HCT116 (cell line): ENCODE measurements around the gene TJP2. TPM values are rescaled to one million over a fixed set of nuclear protein-coding genes. Genes with fewer than 3 reads are reported as not detected.

Experiments used
- ATAC-seq: fragments of 200-7000 bp; cut with Tn5 transposase; 2 replicates; pipeline ENCODE4 v1.9.1; 2020; ENCODE audit warnings: mild to moderate bottlenecking, moderate library complexity
- BruUV-seq: library from RNA; stranded (reverse); fragments of 400-500 nt; replicated peaks from 2 replicates; lab custom pipeline; 2021; lab: Mats Ljungman, UMichigan
- CTCF ChIA-PET: fragments of 300-600 bp; sonication (Branson Sonifier 250); formaldehyde crosslinking; loops from one replicate; lab custom pipeline; 2021; ENCODE audit warnings: antibody characterized with exemption; lab: Charles Lee
- POLR2A ChIA-PET: fragments of 300-600, 350-600 bp; sonication (Branson Sonifier 250); formaldehyde crosslinking; loops from one replicate; lab custom pipeline; 2021; ENCODE audit warnings: antibody characterized with exemption; lab: Charles Lee
- RAD21 ChIA-PET, 2 experiments: fragments of 300-600 bp; sonication (Branson Sonifier 250); formaldehyde crosslinking; loops; one replicate each; lab custom pipeline; 2023; ENCODE audit warnings: low total read pairs in 2 of 2; ENCODE audit not compliant: uncharacterized antibody in 2 of 2, unreplicated experiment in 2 of 2, low non-redundant PET in 1 of 2; lab: Charles Lee
- DNase-seq: peaks from one replicate; pipeline ENCODE4 v3.0.0-alpha.2; 2010; ENCODE audit warnings: low read depth, low spot score
- H2AFZ ChIP-seq: fragments of 200-600 bp; shearing (Covaris generic), sonication (generic); 2 replicates; pipeline ENCODE4 v1.6.1; 2017; ENCODE audit warnings: low read depth, mixed run types, mixed read lengths, antibody characterized with exemption, low read length; ENCODE audit not compliant: poor library complexity, severe bottlenecking
- H3K27ac ChIP-seq: 2 replicates; pipeline ENCODE4 v1.5.1; 2012; ENCODE audit warnings: low read depth, low read length
- H3K27me3 ChIP-seq: fragments of 200-600 bp; sonication (generic); 2 replicates; pipeline ENCODE4 v1.6.1; 2016; ENCODE audit warnings: mixed run types, low read length, mixed read lengths; ENCODE audit not compliant: insufficient read depth
- H3K36me3 ChIP-seq, 2 experiments: fragments of 200-500 bp in 1 of 2; fragments of 200-600 bp in 1 of 2; sonication (Bioruptor generic) in 1 of 2; sonication (generic) in 1 of 2; 2 replicates each; pipeline versions ENCODE4 v1.5.1 to v1.6.1; 2014 to 2016; ENCODE audit warnings: low read length in 2 of 2, inconsistent platforms in 1 of 2, mixed read lengths in 1 of 2, mixed run types in 1 of 2; ENCODE audit not compliant: insufficient read depth in 2 of 2, control insufficient read depth in 1 of 2
- H3K4me1 ChIP-seq, 2 experiments: fragments of 200-600 bp in 1 of 2; sonication (generic) in 1 of 2; 2 replicates each; pipeline versions ENCODE4 v1.5.1 to v1.6.1; 2012 to 2017; ENCODE audit warnings: low read length in 2 of 2, inconsistent platforms in 1 of 2, mild to moderate bottlenecking in 1 of 2, mixed read lengths in 1 of 2, mixed run types in 1 of 2, moderate library complexity in 1 of 2; ENCODE audit not compliant: insufficient read depth in 2 of 2, control insufficient read depth in 1 of 2
- H3K4me2 ChIP-seq: fragments of 200-600 bp; sonication (generic); 2 replicates; pipeline ENCODE4 v1.6.1; 2017; ENCODE audit warnings: mixed run types, low read length, mixed read lengths
- H3K4me3 ChIP-seq, 2 experiments: fragments of 200-600 bp in 1 of 2; sonication (generic) in 1 of 2; replicated peaks in 1 of 2; 2 replicates each; pipeline ENCODE4 v1.5.1; 2011 to 2016; ENCODE audit warnings: low read length in 2 of 2, control low read depth in 1 of 2, low read depth in 1 of 2, mild to moderate bottlenecking in 1 of 2, mixed read lengths in 1 of 2, mixed run types in 1 of 2
- H3K79me2 ChIP-seq: fragments of 200-600 bp; sonication (generic); 2 replicates; pipeline ENCODE4 v1.6.1; 2017; ENCODE audit warnings: mild to moderate bottlenecking, mixed run types, low read length, moderate library complexity, mixed read lengths; ENCODE audit not compliant: insufficient read depth
- H3K9ac ChIP-seq: fragments of 200-600 bp; sonication (generic); 2 replicates; pipeline ENCODE4 v1.6.1; 2016; ENCODE audit warnings: low read length, mixed read lengths
- H3K9me2 ChIP-seq: fragments of 200-600 bp; sonication (generic), shearing (Covaris generic); 2 replicates; pipeline ENCODE4 v1.6.1; 2017; ENCODE audit warnings: mixed run types, mild to moderate bottlenecking, moderate library complexity; ENCODE audit not compliant: insufficient read depth
- H3K9me3 ChIP-seq, 2 experiments: fragments of 200-500 bp in 1 of 2; fragments of 200-600 bp in 1 of 2; sonication (Bioruptor generic) in 1 of 2; sonication (generic) in 1 of 2; 2 replicates each; pipeline ENCODE4 v1.6.1; 2014 to 2017; ENCODE audit warnings: low read length in 2 of 2, mixed read lengths in 2 of 2, inconsistent platforms in 1 of 2, low read depth in 1 of 2, mild to moderate bottlenecking in 1 of 2, mixed run types in 1 of 2, moderate library complexity in 1 of 2; ENCODE audit not compliant: control insufficient read depth in 1 of 2, insufficient read depth in 1 of 2
- H4K20me1 ChIP-seq: fragments of 200-600 bp; sonication (generic), shearing (Covaris generic); 2 replicates; pipeline ENCODE4 v1.6.1; 2017; ENCODE audit warnings: mixed run types, mild to moderate bottlenecking, moderate library complexity; ENCODE audit not compliant: insufficient read depth
- ATF3 ChIP-seq: IDR thresholded peaks from 2 replicates; pipeline ENCODE4 v1.6.1; 2012
- CBX3 ChIP-seq: IDR thresholded peaks from 2 replicates; pipeline ENCODE4 v1.6.1; 2012; ENCODE audit warnings: low read depth
- CEBPB ChIP-seq: IDR thresholded peaks from 2 replicates; pipeline ENCODE4 v1.6.1; 2012; ENCODE audit warnings: low read depth
- CTCF ChIP-seq, 3 experiments: fragments of 200-600 bp in 1 of 3; sonication (generic) in 1 of 3; IDR thresholded peaks in 2 of 3; conservative IDR thresholded peaks in 1 of 3; 2 replicates each; pipeline ENCODE4 v1.5.1; 2012 to 2017; ENCODE audit warnings: low read depth in 2 of 3, low read length in 2 of 3, antibody characterized with exemption in 1 of 3, borderline replicate concordance in 1 of 3, control low read depth in 1 of 3, mild to moderate bottlenecking in 1 of 3, mixed read lengths in 1 of 3, mixed run types in 1 of 3, moderate library complexity in 1 of 3; ENCODE audit not compliant: insufficient read depth in 1 of 3
- ELF1 ChIP-seq: IDR thresholded peaks from 2 replicates; pipeline ENCODE4 v1.6.1; 2012; ENCODE audit warnings: low read depth, borderline replicate concordance
- FOSL1 ChIP-seq: IDR thresholded peaks from 2 replicates; pipeline ENCODE4 v1.6.1; 2012; ENCODE audit warnings: low read depth
- JUND ChIP-seq: IDR thresholded peaks from 2 replicates; pipeline ENCODE4 v1.6.1; 2012
- POLR2AphosphoS5 ChIP-seq: IDR thresholded peaks from 2 replicates; pipeline ENCODE4 v1.6.1; 2011; ENCODE audit warnings: mild to moderate bottlenecking, low read depth, low read length, moderate library complexity
- RAD21 ChIP-seq: IDR thresholded peaks from 2 replicates; pipeline ENCODE4 v1.6.1; 2012; ENCODE audit warnings: low read depth, mild to moderate bottlenecking
- SRF ChIP-seq: IDR thresholded peaks from 2 replicates; pipeline ENCODE4 v1.6.1; 2012; ENCODE audit warnings: low read depth
- TCF7L2 ChIP-seq: IDR thresholded peaks from 2 replicates; pipeline ENCODE4 v1.7.0; 2011; ENCODE audit warnings: borderline replicate concordance, inconsistent platforms; ENCODE audit not compliant: insufficient read depth, insufficient read length; ENCODE audit errors: extremely low read depth
- YY1 ChIP-seq: IDR thresholded peaks from 2 replicates; pipeline ENCODE4 v1.6.1; 2011; ENCODE audit warnings: low read length, low read depth, moderate library complexity, mild to moderate bottlenecking; ENCODE audit not compliant: insufficient replicate concordance; ENCODE audit errors: extremely low read depth
- ZBTB33 ChIP-seq: IDR thresholded peaks from 2 replicates; pipeline ENCODE4 v1.6.1; 2011; ENCODE audit warnings: mild to moderate bottlenecking, low read length, moderate library complexity; ENCODE audit not compliant: insufficient replicate concordance; ENCODE audit errors: extremely low read depth
- intact Hi-C: fragments of 100-400 bp; cut with micrococcal nuclease; formaldehyde crosslinking; loops from 2 replicates; pipeline ENCODE4 v1.10.0; 2022
- total RNA-seq: library from RNA; stranded (reverse); gene quantifications from one replicate; pipeline ENCODE4 v1.2.1, GENCODE V29; 2021; ENCODE audit not compliant: unreplicated experiment
- TF ChIP-seq, protein P1 (sequence below): IDR thresholded peaks from 2 replicates; pipeline ENCODE4 v1.6.1; 2012; ENCODE audit warnings: low read depth
- TF ChIP-seq, protein P2 (sequence below): IDR thresholded peaks from 2 replicates; pipeline ENCODE4 v1.6.1; 2012

The TJP2 gene
- total RNA-seq, 1 experiment from 2014 or later: 39.7 TPM

- no peaks in the 10 kb centered on the region for H3K4me1 ChIP-seq
- DNase-seq: no peak
- H3K9ac ChIP-seq: no peak overlapping the region
- H3K4me2 ChIP-seq: no peak overlapping the region
- no peaks in the 10 kb centered on the region for H3K9me2 ChIP-seq
- H4K20me1 ChIP-seq: no peaks in the 10 kb centered on the region
- CTCF ChIA-PET: no interaction called here
- intact Hi-C loops: no loop called here
- TF ChIP-seq TCF7L2: no peak
- TF ChIP-seq POLR2AphosphoS5: no peak
- TF ChIP-seq ZBTB33: no peak
- TF ChIP-seq CEBPB: no peak
- TF ChIP-seq, protein P1, sequence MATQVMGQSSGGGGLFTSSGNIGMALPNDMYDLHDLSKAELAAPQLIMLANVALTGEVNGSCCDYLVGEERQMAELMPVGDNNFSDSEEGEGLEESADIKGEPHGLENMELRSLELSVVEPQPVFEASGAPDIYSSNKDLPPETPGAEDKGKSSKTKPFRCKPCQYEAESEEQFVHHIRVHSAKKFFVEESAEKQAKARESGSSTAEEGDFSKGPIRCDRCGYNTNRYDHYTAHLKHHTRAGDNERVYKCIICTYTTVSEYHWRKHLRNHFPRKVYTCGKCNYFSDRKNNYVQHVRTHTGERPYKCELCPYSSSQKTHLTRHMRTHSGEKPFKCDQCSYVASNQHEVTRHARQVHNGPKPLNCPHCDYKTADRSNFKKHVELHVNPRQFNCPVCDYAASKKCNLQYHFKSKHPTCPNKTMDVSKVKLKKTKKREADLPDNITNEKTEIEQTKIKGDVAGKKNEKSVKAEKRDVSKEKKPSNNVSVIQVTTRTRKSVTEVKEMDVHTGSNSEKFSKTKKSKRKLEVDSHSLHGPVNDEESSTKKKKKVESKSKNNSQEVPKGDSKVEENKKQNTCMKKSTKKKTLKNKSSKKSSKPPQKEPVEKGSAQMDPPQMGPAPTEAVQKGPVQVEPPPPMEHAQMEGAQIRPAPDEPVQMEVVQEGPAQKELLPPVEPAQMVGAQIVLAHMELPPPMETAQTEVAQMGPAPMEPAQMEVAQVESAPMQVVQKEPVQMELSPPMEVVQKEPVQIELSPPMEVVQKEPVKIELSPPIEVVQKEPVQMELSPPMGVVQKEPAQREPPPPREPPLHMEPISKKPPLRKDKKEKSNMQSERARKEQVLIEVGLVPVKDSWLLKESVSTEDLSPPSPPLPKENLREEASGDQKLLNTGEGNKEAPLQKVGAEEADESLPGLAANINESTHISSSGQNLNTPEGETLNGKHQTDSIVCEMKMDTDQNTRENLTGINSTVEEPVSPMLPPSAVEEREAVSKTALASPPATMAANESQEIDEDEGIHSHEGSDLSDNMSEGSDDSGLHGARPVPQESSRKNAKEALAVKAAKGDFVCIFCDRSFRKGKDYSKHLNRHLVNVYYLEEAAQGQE: no peak
- TF ChIP-seq FOSL1: no peak
- no peak for TF ChIP-seq SRF
- no peak for TF ChIP-seq CTCF (IDR thresholded peaks at IDR 0.05 in 2 of 3, conservative IDR thresholded peaks at IDR 0.05 in 1 of 3; ENCODE audit: borderline replicate concordance in 1 of 3, insufficient read depth in 1 of 3, low read depth in 2 of 3, low read length in 2 of 3)
- TF ChIP-seq, protein P2, sequence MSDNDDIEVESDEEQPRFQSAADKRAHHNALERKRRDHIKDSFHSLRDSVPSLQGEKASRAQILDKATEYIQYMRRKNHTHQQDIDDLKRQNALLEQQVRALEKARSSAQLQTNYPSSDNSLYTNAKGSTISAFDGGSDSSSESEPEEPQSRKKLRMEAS: no peak
- no peak for TF ChIP-seq ATF3
- TF ChIP-seq RAD21: no peak
- no peak for TF ChIP-seq ELF1
- TF ChIP-seq YY1: no peak
- no peak for TF ChIP-seq JUND
- TF ChIP-seq CBX3: no peak
- BruUV-seq: no TSS peak
- POLR2A ChIA-PET: no interaction called here
- no peak overlapping the region for H3K27ac ChIP-seq
- no peaks in the 10 kb centered on the region for H3K9me3 ChIP-seq
- RAD21 ChIA-PET: no interaction called here
- no peak for ATAC-seq
- no peaks in the 10 kb centered on the region for H3K27me3 ChIP-seq
- H3K79me2 ChIP-seq: no peaks in the 10 kb centered on the region
- no peak overlapping the region for H2AFZ ChIP-seq
- H3K4me3 ChIP-seq: no peak overlapping the region
- no peaks in the 10 kb centered on the region for H3K36me3 ChIP-seq
These were observed 129.3 kb downstream of the TJP2 start for GRCh38 chr9:69303331-69303730.
